Panc1 (cell line): ENCODE results near the gene RASGRF2.
A peak's percentile ranks its signal among the peaks of the same experiment; 100 is the strongest.

Experiments used
- CTCF ChIP-seq: fragments of 450-650 bp; IDR thresholded peaks from 2 replicates; pipeline ENCODE4 v1.5.1; 2017; ENCODE audit warnings: mild to moderate bottlenecking
- POLR2AphosphoS5 ChIP-seq: IDR thresholded peaks from 2 replicates; pipeline ENCODE4 v1.6.1; 2012; ENCODE audit warnings: mild to moderate bottlenecking, low read depth, low read length, moderate library complexity

GRCh38 chr5:81205058-81205457, 244.9 kb downstream of the RASGRF2 start:
- TF ChIP-seq CTCF (peak; percentile 17), POLR2AphosphoS5 (no peak)
